Dermis blood vessel endothelial cell (primary cell): ENCODE measurements around the gene ZC2HC1C. TPM values are rescaled to one million over a fixed set of nuclear protein-coding genes. Genes with fewer than 3 reads are reported as not detected.

Experiments used
- DNase-seq: peaks from one replicate; pipeline ENCODE4 v3.0.0; 2010
- total RNA-seq: library from RNA; depleted of rRNA; stranded (reverse); fragments of >200 nt; gene quantifications from 2 replicates; pipeline ENCODE4 v1.2.3, GENCODE V29; 2014

The ZC2HC1C gene
- total RNA-seq, result 0.34 and 0.84 TPM in 2 replicates

- peak; percentile 94 for DNase-seq
These were observed at the start of gene ZC2HC1C for GRCh38 chr14:75069121-75069810. Gene ZC2HC1C, plus strand, starts transcription at chr14:75069641. Its CDS starts 933 bp downstream, at chr14:75070574.

GRCh38 chr14:75022655-75023054 is 46.8 kb upstream of the ZC2HC1C start:
- DNase-seq, result peak; percentile 52

- DNase-seq, result peak; percentile 48
These were observed 46.3 kb upstream of the ZC2HC1C start for GRCh38 chr14:75023108-75023507.

- peak; percentile 82 for DNase-seq
These were observed 44.4 kb upstream of the ZC2HC1C start for GRCh38 chr14:75025082-75025481.

GRCh38 chr14:75025876-75026275 is 43.6 kb upstream of the ZC2HC1C start:
- DNase-seq, result no peak

GRCh38 chr14:75030147-75030546 is 39.3 kb upstream of the ZC2HC1C start:
- DNase-seq, result no peak

- no peak for DNase-seq
These were observed 36.5 kb upstream of the ZC2HC1C start for GRCh38 chr14:75032939-75033338.

GRCh38 chr14:75040507-75040906 is 28.9 kb upstream of the ZC2HC1C start:
- DNase-seq, result no peak

GRCh38 chr14:75040959-75041358 is 28.5 kb upstream of the ZC2HC1C start:
- no peak for DNase-seq

GRCh38 chr14:75041613-75042012 is 27.8 kb upstream of the ZC2HC1C start:
- DNase-seq, result peak; percentile 33

GRCh38 chr14:75042035-75042434 is 27.4 kb upstream of the ZC2HC1C start:
- DNase-seq, result peak; percentile 45

- peak; percentile 67 for DNase-seq
These were observed 25.1 kb upstream of the ZC2HC1C start for GRCh38 chr14:75044322-75044721.

GRCh38 chr14:75044752-75045151 is 24.7 kb upstream of the ZC2HC1C start:
- DNase-seq, result no peak

GRCh38 chr14:75046275-75046674 is 23.2 kb upstream of the ZC2HC1C start:
- peak; percentile 28 for DNase-seq

GRCh38 chr14:75046899-75047298 is 22.5 kb upstream of the ZC2HC1C start:
- DNase-seq, result no peak

- DNase-seq, result no peak
These were observed 21.9 kb upstream of the ZC2HC1C start for GRCh38 chr14:75047506-75047905.

- no peak for DNase-seq
These were observed 21.3 kb upstream of the ZC2HC1C start for GRCh38 chr14:75048101-75048500.

- no peak for DNase-seq
These were observed 20.3 kb upstream of the ZC2HC1C start for GRCh38 chr14:75049136-75049535.

- DNase-seq, result no peak
These were observed 19.7 kb upstream of the ZC2HC1C start for GRCh38 chr14:75049731-75050201.

GRCh38 chr14:75050852-75051555 is 18.4 kb upstream of the ZC2HC1C start, which contains the start of gene MLH3:
Gene MLH3, minus strand, starts transcription at chr14:75051467. Its CDS starts 1,812 bp downstream, at chr14:75049655.
- peak; percentile 89 for DNase-seq

- DNase-seq, result no peak
These were observed 17.9 kb upstream of the ZC2HC1C start for GRCh38 chr14:75051556-75051899.

GRCh38 chr14:75053396-75054291 is 15.8 kb upstream of the ZC2HC1C start:
- no peak for DNase-seq

GRCh38 chr14:75054421-75054820 is 15.0 kb upstream of the ZC2HC1C start:
- DNase-seq, result no peak
